22Rv1 (cell line): Measurements from ENCODE around the gene NIT2.

Experiments
- CTCF ChIP-seq: fragments of 450-650 bp; IDR thresholded peaks from 2 replicates; pipeline ENCODE4 v1.5.1; 2017; ENCODE audit warnings: mild to moderate bottlenecking
- ZFX ChIP-seq: fragments of 450-650 bp; IDR thresholded peaks from 2 replicates; pipeline ENCODE4 v1.6.1; 2017; ENCODE audit warnings: antibody characterized with exemption, borderline replicate concordance

GRCh38 chr3:100389025-100389424 is 54.5 kb downstream of the NIT2 start:
- TF ChIP-seq CTCF: no peak
- TF ChIP-seq ZFX: no peak
